Left ventricle myocardium superior (tissue), 1 donor: ENCODE measurements around the gene SLC6A4. TPM values are rescaled to one million over a fixed set of nuclear protein-coding genes. Genes with fewer than 3 reads are reported as not detected.
"Not testable (repeated sequence)": the region's sequence is repeated elsewhere in the genome, so short reads cannot be mapped to it uniquely, and the experiment has no call there.

Experiments
- ATAC-seq: fragments of 200-7000 bp; cut with Tn5 transposase; one replicate; pipeline ENCODE4 v1.9.1; 2020; ENCODE audit warnings: mild to moderate bottlenecking, moderate library complexity
- DNase-seq: peaks from one replicate; pipeline ENCODE4 v3.0.0-alpha.2; 2020
- intact Hi-C: fragments of 100-400 bp; cut with micrococcal nuclease; formaldehyde crosslinking; loops from one replicate; pipeline ENCODE4 v1.11.0; 2022
- total RNA-seq: library from RNA; stranded (reverse); fragmentation: NEBNext Ultra II Directional; extraction: Animal tissue kit (Norgen Biotek cat#: 25700); gene quantifications from one replicate; pipeline ENCODE4 v1.2.1, GENCODE V29; 2021
- donor health status: DM: no; HTN: yes; CAD: no; lungs with severe emphysema.

SLC6A4 gene
- total RNA-seq, 1 donor from 2014 or later: not detected

DNA sequence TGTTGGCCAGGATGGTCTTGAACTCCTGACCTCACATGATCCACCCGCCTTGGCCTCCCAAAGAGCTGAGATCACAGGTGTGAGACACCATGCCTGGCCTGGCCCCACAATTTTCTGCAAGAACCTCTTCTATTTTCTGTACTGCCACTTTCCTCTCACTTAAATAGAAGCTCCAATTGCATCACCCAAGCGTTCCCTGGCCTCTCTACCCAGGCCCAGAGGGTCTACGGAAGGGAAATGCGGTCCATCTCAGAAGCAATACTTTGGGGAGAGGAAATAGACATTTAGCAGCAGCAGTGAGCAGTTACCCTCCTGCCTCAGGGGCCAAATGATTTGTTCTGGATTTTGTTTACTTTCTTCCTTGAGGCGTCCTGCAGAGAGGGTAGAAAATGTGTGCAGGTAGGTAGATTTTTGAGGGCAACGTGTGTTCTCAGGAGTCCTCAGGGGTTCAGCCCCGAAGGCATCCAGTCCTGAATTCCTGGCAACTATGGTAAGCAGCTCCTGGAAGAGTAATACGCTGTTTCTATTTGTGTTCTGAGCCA is 11.0 kb downstream of the SLC6A4 start:
- no peak for ATAC-seq

DNA sequence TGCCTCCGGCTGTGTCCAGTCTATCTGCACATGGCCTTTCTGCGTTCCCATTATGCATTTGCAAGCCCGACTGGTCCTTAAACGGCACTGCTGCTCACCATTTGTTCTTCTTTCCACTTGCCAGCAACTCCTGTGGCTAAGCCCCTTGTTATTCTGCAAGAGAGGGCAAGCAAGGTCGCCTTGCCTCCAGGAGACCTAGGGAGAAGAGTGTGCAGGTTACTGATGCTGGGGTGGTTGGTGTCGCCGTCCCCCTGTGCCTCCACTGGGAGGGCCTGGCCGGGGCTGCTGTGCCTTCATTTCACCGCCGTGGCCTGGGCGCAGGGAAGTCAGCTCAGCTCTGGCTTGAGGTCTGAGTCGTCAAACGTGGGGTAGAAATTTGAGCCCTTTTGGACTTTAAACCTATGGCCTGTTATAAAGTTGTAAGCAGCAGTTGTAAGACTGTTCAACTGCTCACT is 12.7 kb downstream of the SLC6A4 start:
- intact Hi-C loops: no loop called here
- no peak for DNase-seq
- ATAC-seq: no peak

More for the DNA sequence above, 11.0 kb downstream of the SLC6A4 start:
- intact Hi-C loops: no loop called here
- no peak for DNase-seq

DNA sequence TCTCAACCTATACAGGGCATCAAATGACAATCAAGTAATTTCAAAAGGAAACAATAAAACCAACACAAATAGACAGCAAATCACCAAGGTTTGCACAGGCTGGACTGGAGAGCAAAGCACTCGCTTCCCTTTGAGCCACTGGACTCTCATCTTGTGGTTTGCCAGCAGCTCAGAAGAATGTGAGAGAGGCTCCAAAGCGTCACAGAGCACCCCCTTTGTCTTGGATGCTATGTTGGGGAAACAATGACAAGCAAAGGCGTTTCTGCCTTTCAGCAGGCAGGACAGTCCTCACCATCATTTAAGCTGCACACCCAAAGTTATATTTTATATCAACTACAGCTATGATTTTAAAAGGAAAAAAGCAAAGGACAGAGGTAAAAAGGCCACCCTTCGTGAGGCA is 13.2 kb downstream of the SLC6A4 start:
- ATAC-seq (no peak), DNase-seq (no peak)
- intact Hi-C loops: no loop called here

DNA sequence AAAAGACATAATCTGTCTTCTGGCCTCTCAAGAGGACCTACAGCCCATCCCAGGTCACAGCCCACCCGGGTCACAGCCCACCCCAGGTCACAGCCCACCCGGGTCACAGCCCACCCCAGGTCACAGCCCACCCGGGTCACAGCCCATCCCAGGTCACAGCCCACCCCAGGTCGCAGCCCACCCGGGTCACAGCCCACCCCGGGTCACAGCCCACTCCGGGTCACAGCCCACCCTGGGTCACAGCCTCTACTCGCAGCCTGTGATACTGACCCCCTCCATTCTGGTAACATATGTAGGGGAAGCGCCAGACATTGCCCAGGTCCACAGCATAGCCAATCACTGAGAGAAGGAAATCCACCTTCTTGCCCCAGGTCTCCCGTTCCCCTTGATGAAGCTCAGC is 14.2 kb downstream of the SLC6A4 start:
- intact Hi-C loops: no loop called here
- ATAC-seq (no peak), DNase-seq (no peak)

DNA sequence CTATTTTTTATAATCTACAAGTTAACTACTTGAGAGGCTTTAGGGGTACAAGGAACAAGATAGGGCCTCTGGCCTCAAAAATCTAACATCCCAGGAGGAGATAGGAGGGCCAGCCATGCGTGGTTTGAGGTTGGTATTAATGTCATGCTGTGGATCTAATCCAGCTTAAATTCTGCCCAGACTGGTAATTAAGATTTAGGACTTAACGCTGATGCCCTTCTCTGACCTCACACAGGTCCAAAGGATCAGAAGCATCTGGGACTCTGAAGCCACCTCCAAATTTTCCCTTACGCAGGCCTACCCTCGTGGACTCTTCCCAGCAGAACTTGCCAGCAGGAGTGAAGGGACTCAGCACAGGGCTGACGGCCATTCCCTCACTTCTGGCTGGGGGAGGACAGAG is 15.1 kb downstream of the SLC6A4 start:
- intact Hi-C loops: no loop called here
- ATAC-seq: no peak
- no peak for DNase-seq

DNA sequence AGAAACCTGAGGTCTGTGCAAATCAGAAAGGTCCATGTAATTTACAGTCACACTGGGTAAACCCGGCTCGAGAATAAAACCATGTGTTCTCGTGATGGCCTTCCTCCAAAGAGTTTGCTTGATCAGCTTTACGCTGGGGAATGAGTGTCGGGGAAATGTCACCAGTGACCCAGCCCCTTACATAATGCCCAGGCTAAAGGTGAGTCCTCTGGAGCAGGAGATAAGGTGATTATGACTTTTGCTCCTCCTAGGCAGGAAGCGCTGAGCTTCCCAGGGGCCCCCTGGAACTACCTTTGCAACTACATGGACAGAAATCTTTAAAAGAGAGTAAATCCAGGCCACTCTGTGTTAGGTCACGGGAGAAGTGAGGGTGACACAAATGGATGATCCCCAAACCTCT is 15.7 kb downstream of the SLC6A4 start:
- ATAC-seq: no peak
- intact Hi-C loops: no loop called here
- no peak for DNase-seq

DNA sequence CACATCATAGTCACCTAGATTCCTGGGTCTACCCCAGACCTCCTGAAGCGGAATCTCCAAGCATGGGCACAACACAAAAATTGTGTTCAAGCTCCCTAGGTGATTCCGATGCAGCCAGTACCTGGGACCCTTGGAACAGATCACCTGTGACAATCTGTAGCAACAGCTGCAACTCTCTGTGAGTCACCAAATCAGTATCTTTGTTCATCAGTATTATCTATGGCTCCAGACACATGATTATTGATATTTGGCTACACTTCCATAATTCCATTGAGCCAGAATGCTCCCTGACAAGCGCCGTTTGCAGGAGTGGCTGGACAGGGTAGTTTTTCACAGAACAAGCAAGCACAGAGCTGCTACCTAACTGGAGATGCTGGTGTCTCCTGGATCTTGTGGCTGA is 16.2 kb downstream of the SLC6A4 start:
- intact Hi-C loops: no loop called here
- no peak for ATAC-seq
- no peak for DNase-seq

DNA sequence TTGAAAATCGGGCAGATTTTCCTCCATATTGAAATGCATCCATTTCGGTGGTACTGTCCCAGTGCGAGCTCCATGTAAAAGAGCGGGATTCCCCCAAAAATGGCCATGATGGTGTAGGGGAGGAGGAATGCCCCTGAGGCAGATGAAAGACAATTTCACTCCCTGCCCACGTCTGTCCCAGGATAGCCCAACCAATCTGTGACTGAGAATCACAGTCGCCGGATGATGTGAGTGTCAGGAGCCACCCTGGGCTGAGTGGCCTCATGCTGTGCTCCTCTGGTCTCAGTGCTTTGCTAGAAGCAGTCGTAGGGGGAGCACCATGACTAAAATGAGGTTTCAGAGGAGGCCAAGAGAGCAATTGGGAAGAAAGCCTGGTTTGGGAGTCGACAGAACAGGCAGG is 16.7 kb downstream of the SLC6A4 start:
- ATAC-seq (no peak), DNase-seq (no peak)
- intact Hi-C loops: no loop called here

DNA sequence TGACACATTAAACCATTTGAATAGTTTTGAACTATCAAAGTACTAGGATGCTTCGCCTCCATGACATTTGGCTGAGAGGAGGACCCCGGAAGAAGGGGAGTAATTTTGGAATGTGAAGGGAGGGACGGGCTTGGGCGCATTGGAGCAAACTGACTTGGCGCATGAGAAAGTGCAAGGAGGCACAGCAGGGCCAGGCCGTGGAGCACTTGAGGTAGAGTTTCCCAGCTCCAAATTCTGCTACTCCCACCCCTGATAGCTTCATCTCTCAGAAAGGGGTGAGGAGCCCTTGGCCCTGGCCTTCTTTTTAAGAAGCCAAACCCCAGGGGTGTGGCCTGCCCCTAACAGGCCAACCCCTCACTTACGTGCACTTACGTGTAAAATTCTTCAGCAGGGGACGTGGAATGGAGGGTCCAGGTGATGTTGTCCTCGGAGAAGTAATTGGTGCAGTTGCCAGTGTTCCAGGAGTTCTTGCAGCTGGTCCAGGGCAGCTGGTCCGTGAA is 17.7 kb downstream of the SLC6A4 start:
- ATAC-seq (no peak), DNase-seq (no peak)
- intact Hi-C loops: no loop called here

DNA sequence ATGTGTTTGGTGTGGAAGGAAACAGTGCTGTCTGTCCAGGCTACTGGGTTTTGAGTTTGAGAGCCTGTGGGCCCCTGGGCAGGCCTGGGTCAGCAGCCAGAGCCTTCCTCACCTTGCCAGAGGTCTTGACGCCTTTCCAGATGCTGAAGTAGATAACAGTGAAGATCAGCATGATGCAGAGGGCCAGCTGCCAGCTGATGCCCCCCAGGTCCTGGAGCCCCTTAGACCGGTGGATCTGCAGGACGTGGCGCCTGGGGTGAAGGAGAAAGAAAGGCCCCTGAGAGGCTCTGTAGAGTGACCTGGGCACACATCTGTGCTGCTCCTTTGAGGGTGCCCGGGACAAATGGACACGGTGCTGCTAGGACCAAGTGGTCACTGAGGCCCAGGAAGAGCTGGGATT is 18.4 kb downstream of the SLC6A4 start:
- DNase-seq (no peak), ATAC-seq (no peak)
- intact Hi-C loops: no loop called here

DNA sequence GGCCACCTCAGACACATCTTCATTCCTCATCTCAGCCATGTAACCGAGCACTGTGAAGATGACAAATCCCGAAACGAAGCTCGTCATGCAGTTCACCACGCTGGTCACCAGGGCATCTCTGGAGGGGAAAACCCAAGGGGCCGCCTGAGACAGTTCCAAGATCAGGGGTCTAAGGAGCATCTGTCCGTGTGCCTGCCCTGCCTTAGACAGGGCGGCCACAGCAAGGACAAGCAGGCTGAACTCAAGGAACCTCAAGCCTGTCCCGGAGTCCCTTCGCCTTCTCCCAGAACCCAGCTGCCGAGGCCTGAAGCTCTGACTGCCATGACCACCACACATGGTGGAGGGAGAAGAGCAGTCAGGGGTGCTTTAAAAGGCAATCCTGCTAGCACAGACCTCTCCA is 22.7 kb downstream of the SLC6A4 start:
- no peak for DNase-seq
- no peak for ATAC-seq
- intact Hi-C loops: no loop called here

DNA sequence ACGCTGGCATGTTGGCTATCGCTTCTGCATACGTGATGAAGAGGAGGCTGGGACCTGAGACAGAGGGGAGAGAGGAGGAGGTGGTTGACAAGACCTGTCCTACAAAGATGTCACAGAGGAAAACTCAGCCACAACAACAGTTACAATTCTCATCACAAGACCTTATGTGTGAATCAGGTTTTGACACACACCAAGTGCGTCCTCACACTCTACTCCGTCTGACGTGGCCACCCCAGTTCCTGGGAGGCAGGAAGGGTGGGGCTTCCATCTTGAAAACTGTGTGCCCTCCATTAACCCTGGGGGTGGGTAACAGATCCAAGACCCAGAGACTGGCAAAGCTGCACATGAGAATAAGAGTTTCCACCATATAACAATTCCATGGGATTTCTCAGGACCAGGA is 24.1 kb downstream of the SLC6A4 start:
- intact Hi-C loops: no loop called here
- ATAC-seq (no peak), DNase-seq (no peak)

DNA sequence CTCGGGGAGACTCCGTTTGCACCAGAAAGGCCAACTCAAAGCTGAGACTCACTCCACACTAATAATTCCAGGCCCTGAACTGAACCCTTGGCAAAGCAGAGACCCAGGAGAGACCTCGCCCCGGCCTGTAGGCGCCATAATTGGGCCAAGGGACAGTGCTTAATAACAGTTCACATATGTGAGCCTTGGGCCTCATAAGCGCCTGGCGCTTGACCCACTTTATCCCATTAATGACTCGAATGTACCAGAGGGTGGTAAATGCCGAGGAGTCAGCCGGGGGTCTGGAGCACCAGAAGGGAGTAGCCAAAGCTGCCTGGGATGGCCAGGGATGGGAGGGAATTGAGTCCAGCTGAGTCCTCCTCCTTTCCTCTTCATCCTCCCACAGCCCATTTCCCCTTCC is 24.6 kb downstream of the SLC6A4 start:
- ATAC-seq (no peak), DNase-seq (no peak)
- intact Hi-C loops: no loop called here

DNA sequence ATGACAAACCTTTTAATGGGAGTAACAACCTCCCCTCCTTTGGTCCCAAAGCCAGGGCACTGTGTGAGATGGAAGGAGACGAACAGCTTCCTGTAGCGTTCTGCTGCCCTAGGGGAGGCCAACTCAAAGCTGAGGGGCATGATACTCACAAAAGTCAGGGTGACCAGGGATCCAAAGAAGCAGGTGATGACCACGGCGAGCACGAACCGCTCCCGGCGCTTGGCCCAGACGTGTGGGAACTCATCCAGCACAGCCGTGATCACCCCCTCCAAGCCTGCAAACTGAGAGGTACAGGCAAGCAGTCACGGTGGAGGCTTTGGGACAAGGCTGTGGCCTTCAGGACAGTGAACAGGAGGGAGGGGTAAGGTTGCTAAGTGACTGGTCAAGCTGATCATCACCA is 25.1 kb downstream of the SLC6A4 start:
- no peak for ATAC-seq

DNA sequence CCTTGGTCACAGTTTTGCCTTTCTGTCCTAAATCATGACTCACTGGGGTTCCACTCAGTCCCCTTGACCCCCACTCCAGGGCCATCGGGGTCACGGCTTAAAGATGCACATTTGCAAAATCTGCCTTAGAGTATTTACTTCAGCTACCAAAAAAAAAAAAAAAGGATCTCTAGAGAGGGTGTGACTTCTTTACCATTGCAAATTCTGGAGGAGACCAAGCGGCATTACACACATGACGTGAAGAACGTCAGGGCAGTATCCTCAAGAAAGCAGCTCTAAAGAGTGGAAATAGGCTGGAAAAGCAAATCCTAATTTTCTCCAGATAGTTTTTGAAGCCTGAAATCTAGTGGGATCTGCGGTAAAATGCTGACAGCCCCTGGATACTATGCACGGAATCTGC is 25.6 kb downstream of the SLC6A4 start:
- ATAC-seq: no peak
- no peak for DNase-seq
- intact Hi-C loops: no loop called here

More for the DNA sequence above, 25.1 kb downstream of the SLC6A4 start:
- intact Hi-C loops: no loop called here
- no peak for DNase-seq

DNA sequence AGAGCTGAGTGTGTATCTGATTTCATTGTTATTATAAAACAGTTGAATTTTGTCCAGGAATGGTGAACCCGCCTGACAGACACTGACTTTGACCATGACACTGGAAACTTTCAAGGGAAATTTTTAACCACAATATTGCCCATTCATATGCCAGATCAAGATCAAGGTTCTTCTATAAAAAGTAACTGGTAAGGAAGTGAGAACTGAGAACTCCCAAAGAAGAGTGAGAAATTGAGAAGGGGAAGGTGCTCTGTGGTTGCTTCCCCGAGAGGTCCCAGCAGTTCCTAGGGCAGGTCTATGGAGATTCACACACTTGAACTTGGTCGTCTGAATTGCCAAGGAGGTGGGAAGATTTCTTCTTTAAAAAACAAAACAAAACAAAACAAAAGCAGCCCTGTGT is 27.3 kb downstream of the SLC6A4 start:
- DNase-seq (no peak), ATAC-seq (no peak)
- intact Hi-C loops: no loop called here

DNA sequence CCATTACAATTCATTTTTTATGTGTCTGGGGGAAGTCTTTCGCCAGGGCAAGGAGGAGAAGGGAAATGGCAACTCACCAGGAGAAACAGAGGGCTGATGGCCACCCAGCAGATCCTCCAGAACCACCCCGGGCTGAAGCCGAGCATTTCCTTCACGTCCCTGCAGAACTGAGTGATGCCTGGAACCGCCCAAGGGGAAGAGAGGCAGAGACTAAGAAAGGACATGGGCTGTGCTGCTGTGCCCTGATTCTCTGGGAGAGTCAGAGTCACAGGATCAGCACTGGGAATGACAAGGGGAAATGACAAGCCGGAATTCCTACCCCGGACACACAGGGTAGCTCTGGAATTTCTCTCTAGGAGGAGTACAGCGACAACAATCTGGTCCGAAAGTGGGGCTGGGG is 27.8 kb downstream of the SLC6A4 start:
- no peak for DNase-seq
- intact Hi-C loops: no loop called here
- ATAC-seq: no peak

DNA sequence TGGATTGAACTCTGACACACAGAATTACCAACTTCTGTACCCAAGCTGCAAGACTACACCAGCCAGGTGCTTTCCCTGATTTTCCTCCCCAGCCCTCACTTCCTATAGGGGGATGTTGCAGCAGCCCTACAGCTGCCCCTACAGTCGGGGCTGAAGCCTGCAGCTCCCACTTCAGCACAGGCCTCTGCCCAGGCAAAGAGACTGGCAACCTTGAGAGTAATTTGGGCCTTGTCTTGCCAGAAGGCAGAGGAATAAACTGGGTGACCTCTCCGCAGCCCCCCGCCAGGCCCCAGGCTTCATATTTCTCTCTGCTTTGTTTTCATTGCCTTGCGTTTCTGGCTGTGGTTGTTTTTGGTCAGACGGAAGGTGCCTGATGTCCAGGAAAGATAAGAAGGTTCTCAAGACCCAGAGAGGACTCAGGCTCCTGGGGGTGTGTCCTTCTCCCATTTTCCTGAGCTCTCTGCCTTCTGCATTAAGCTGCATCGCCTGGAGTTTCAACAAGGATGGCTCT is 32.0 kb downstream of the SLC6A4 start:
- ATAC-seq (no peak), DNase-seq (no peak)
- intact Hi-C loops: no loop called here

DNA sequence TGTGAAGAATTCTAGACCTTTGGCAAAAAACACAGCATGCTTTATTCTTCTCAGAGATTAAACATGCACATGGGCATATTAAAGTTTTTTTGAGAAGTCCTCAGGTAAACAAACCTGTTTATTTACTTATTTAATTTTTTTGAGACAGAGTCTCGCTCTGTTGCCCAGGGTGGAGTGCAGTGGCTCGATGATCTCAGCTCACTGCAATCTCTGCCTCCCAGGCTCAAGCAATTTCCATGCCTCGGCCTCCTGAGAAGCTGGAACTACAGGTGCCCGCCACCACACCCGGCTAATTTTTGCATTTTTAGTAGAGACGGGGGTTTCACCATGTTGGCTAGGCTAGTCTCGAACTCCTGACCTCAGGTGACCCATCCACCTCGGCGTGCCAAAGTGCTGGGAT is 34.8 kb downstream of the SLC6A4 start:
- DNase-seq, ATAC-seq, intact Hi-C loops: not testable (repeated sequence)

DNA sequence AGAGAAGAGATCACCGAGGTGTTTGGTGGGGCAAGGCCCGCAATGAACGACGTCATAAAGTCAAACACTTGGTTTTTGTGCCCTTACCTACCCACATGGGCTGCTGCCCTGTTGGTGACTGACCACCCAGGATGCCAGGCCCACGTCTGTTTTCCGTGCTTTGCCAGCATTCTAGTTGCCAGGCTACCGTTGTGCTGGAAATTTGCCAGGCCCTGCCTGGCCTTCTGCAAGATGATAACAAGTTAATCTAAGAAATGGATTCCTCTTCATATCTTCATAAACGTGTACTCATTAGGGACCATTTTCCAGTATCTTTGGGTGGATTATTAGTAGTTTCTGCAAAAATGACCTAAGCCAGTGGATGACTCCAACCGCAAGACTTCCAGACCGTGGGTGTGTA is 35.4 kb downstream of the SLC6A4 start:
- DNase-seq (no peak), ATAC-seq (no peak)
- intact Hi-C loops: no loop called here

DNA sequence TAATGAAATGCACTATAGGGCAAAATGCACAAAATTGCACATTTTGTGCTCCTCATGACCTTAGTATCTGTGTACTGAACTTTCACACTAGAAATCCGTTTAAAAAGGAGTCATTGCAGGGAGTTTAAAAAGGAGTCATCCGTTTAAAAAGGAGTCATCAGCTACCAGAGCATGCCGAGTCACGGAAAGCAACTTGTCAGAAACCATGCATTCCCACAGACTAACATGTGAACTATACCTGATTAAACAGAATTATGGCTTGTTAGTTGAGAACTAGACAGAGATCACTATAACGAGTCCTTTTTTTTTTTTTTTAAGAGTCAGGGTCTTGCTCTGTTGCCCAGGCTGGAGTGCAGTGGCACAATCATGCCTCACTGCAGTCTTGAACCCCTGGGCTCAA is 35.9 kb downstream of the SLC6A4 start:
- no peak for DNase-seq
- intact Hi-C loops: no loop called here
- ATAC-seq: no peak

DNA sequence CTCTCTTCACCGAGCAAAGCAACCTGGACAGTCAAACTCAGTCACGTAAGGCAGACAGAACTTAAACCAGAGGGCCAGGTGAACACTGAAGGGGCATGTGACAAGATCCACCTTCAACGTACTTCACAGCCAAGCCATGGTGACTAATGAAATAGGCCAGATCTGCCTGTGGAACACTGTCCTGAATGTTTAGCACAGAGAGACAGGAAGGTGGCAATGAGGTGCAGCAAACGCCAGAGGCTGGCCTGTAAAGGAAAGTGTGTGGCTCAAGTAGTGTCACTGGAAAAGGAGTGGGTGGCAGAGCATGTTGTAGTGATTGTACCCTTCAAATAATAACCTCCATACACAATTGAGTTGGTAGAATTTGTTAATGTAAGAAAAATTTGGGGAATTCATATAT is 38.1 kb downstream of the SLC6A4 start:
- intact Hi-C loops: no loop called here
- DNase-seq (no peak), ATAC-seq (no peak)
